K562 (cell line): ENCODE data around the gene SSU72. TPM values are rescaled to one million over a fixed set of nuclear protein-coding genes. Genes with fewer than 3 reads are reported as not detected.

Source experiments
- ATAC-seq: fragments of 200-7000 bp; cut with Tn5 transposase; 3 replicates; pipeline ENCODE4 v1.9.1; 2020; ENCODE audit warnings: moderate library complexity
- BruUV-seq: library from RNA; stranded (reverse); fragments of 400-500 nt; replicated peaks from 2 replicates; lab custom pipeline; 2021; lab: Mats Ljungman, UMichigan
- CTCF ChIA-PET: fragments of 300-600 bp; formaldehyde crosslinking; extraction: SDS; loops from one replicate; lab custom pipeline; 2021; ENCODE audit warnings: low intra/inter-chr PET ratio; lab: Yijun Ruan, JAX
- POLR2A ChIA-PET: fragments of 300-600, 350-650 bp; sonication (Branson Sonifier 250); formaldehyde crosslinking; extraction: SDS; loops from one replicate; lab custom pipeline; 2021; ENCODE audit warnings: antibody characterized with exemption, inconsistent platforms; lab: Yijun Ruan, JAX
- DNase-seq, 4 experiments: peaks; one replicate each; pipeline versions ENCODE4 v3.0.0 to v3.0.0-alpha.2; 2011 to 2018; ENCODE audit warnings: low spot score in 3 of 4, mixed read lengths in 3 of 4; ENCODE audit errors: extremely low read depth in 1 of 4
- FAIRE-seq: peaks from 2 replicates; lab custom pipeline; 2011; peaks lifted over from hg19 to GRCh38; lab: Jason Lieb, UNC
- H2AFZ ChIP-seq: 2 replicates; pipeline ENCODE4 v1.6.0; 2011; ENCODE audit warnings: low read depth, low read length, control low read depth, inconsistent platforms
- H3K27ac ChIP-seq: fragments of 200-600 bp; 3 replicates; pipeline ENCODE4 v1.8.0; 2011; ENCODE audit warnings: low read depth, mild to moderate bottlenecking, control low read depth, inconsistent platforms, low read length, moderate library complexity, mixed read lengths; ENCODE audit errors: extremely low read depth
- H3K27me3 ChIP-seq, 2 experiments: fragments of 300-600 bp in 1 of 2; 2 replicates in 1 of 2; 3 replicates in 1 of 2; pipeline versions ENCODE4 v1.6.0 to v1.8.0; 2011; ENCODE audit warnings: inconsistent platforms in 2 of 2, low read length in 2 of 2, mild to moderate bottlenecking in 1 of 2, mixed read lengths in 1 of 2, moderate library complexity in 1 of 2; ENCODE audit not compliant: control insufficient read depth in 2 of 2, insufficient read depth in 2 of 2
- H3K36me3 ChIP-seq: fragments of 300-600 bp; 3 replicates; pipeline ENCODE4 v1.8.0; 2011; ENCODE audit warnings: mild to moderate bottlenecking, low read length, inconsistent platforms; ENCODE audit not compliant: control insufficient read depth, insufficient read depth
- H3K4me1 ChIP-seq, 2 experiments: fragments of 200-600 bp in 1 of 2; replicated peaks in 1 of 2; 2 replicates in 1 of 2; 3 replicates in 1 of 2; pipeline versions ENCODE4 v1.5.1 to v1.8.0; 2011; ENCODE audit warnings: inconsistent platforms in 2 of 2, low read length in 2 of 2, mild to moderate bottlenecking in 1 of 2, mixed read lengths in 1 of 2, moderate library complexity in 1 of 2; ENCODE audit not compliant: control insufficient read depth in 2 of 2, insufficient read depth in 2 of 2
- H3K4me2 ChIP-seq: 2 replicates; pipeline ENCODE4 v1.6.1; 2011; ENCODE audit warnings: low read length, control low read depth, inconsistent platforms, mixed read lengths; ENCODE audit not compliant: insufficient read depth
- H3K4me3 ChIP-seq: fragments of 200-600 bp; sonication (generic), shearing (Covaris generic); 2 replicates; pipeline ENCODE4 v1.5.1; 2016; ENCODE audit warnings: control low read depth, inconsistent platforms
- H3K79me2 ChIP-seq: fragments of 200-600 bp; 3 replicates; pipeline ENCODE4 v1.8.0; 2011; ENCODE audit warnings: low read length, inconsistent platforms; ENCODE audit not compliant: control insufficient read depth, insufficient read depth
- H3K9ac ChIP-seq, 2 experiments: 2 replicates each; pipeline versions ENCODE4 v1.6.0 to v1.6.1; 2011; ENCODE audit warnings: low read depth in 2 of 2, low read length in 2 of 2, control low read depth in 1 of 2, inconsistent platforms in 1 of 2, mild to moderate bottlenecking in 1 of 2, mixed read lengths in 1 of 2; ENCODE audit not compliant: insufficient read depth in 1 of 2
- H3K9me1 ChIP-seq: one replicate; pipeline ENCODE4 v1.6.0; 2011; ENCODE audit warnings: inconsistent platforms, mild to moderate bottlenecking, low read length, moderate library complexity; ENCODE audit not compliant: control insufficient read depth, insufficient read depth
- H3K9me3 ChIP-seq: replicated peaks from 2 replicates; pipeline ENCODE4 v1.5.1; 2011; ENCODE audit warnings: low read depth, low read length, inconsistent platforms; ENCODE audit not compliant: control insufficient read depth, insufficient read depth
- H4K20me1 ChIP-seq: replicated peaks from 2 replicates; pipeline ENCODE4 v1.6.1; 2011; ENCODE audit warnings: low read length, inconsistent platforms, mixed read lengths; ENCODE audit not compliant: control insufficient read depth, insufficient read depth
- AFF4 ChIP-seq: sonication (generic); formaldehyde crosslinking; IDR thresholded peaks from 2 replicates; pipeline ENCODE4 v1.8.0; 2023; ENCODE audit warnings: mild to moderate bottlenecking, missing genetic modification reagents
- CREM ChIP-seq: IDR thresholded peaks from 2 replicates; pipeline ENCODE4 v1.6.1; 2014; ENCODE audit warnings: antibody characterized with exemption, low read depth
- GATAD2B ChIP-seq: fragments of 450-650 bp; IDR thresholded peaks from 2 replicates; pipeline ENCODE4 v1.6.1; 2017; ENCODE audit warnings: mild to moderate bottlenecking, borderline replicate concordance
- HNRNPL ChIP-seq: fragments of 200-400 bp; formaldehyde crosslinking; IDR thresholded peaks from 2 replicates; pipeline ENCODE4 v1.6.1; 2017; ENCODE audit warnings: low read depth, mild to moderate bottlenecking, low read length
- KAT7 ChIP-seq: sonication (generic); formaldehyde crosslinking; IDR thresholded peaks from 2 replicates; pipeline ENCODE4 v1.8.0; 2022; ENCODE audit warnings: missing genetic modification reagents, mild to moderate bottlenecking, borderline replicate concordance
- SAFB ChIP-seq: fragments of 200-400 bp; formaldehyde crosslinking; IDR thresholded peaks from 2 replicates; pipeline ENCODE4 v1.6.1; 2017; ENCODE audit warnings: low read depth, low read length, borderline replicate concordance
- ZNF143 ChIP-seq: sonication (generic); formaldehyde crosslinking; IDR thresholded peaks from 2 replicates; pipeline ENCODE4 v1.9.0; 2022; ENCODE audit warnings: mild to moderate bottlenecking, missing genetic modification reagents
- ZNF609 ChIP-seq: sonication (generic); formaldehyde crosslinking; IDR thresholded peaks from 2 replicates; pipeline ENCODE4 v1.8.1; 2023; ENCODE audit warnings: missing genetic modification reagents, mild to moderate bottlenecking, borderline replicate concordance
- ZNF740 ChIP-seq, 3 experiments: fragments of 200-800 bp in 1 of 3; sonication (Bioruptor generic) in 1 of 3; sonication (generic) in 1 of 3; formaldehyde crosslinking in 1 of 3; IDR thresholded peaks; 2 replicates each; pipeline versions ENCODE4 v1.6.1 to v1.8.0; 2016 to 2022; ENCODE audit warnings: mild to moderate bottlenecking in 2 of 3, missing compliant biosample characterization in 2 of 3, missing genetic modification characterization in 2 of 3, missing genetic modification reagents in 1 of 3
- WGBS: fragments of 100-300 bp; shearing (Covaris generic); methylation state at CpG from one replicate; pipeline ENCODE4 v1.1.6; 2016; ENCODE audit warnings: low coverage, mixed read lengths; ENCODE audit not compliant: insufficient coverage; ENCODE audit errors: missing lambda C conversion rate; 5-methylcytosine and 5-hydroxymethylcytosine counted together
- in situ Hi-C: fragments of 300-500 bp; cut with MboI; formaldehyde crosslinking; loops from 4 replicates; pipeline ENCODE4 v1.15.0; 2018; ENCODE audit warnings: inconsistent platforms, mixed read lengths
- intact Hi-C: fragments of 100-400 bp; cut with micrococcal nuclease; formaldehyde crosslinking; loops from 2 replicates; pipeline ENCODE4 v1.14.2; 2022
- polyA plus RNA-seq, 8 experiments: library from polyadenylated mRNA; depleted of rRNA in 4 of 8; stranded (reverse) in 5 of 8; unstranded in 3 of 8; fragments of >200 nt; fragmentation: Nextera tagmentation in 2 of 8; fragmentation: Illumina TruSeq in 1 of 8; extraction: Ambion mirVana in 2 of 8; extraction: Trizol in 1 of 8; gene quantifications; 2 replicates each; pipeline versions ENCODE4 v1.2.1 to v1.2.3, GENCODE V29; 2011 to 2014; ENCODE audit warnings: inconsistent platforms in 1 of 8, missing spikeins in 1 of 8
- total RNA-seq, 7 experiments: library from RNA; depleted of rRNA in 6 of 7; stranded (reverse); fragments of >200 nt in 6 of 7; fragmentation: Illumina TruSeq in 2 of 7; extraction: Trizol in 2 of 7; gene quantifications; 2 replicates each; pipeline versions ENCODE4 v1.2.1 to v1.2.3, GENCODE V29; 2011 to 2021; ENCODE audit warnings: low replicate concordance in 1 of 7

SSU72 gene
- total and polyA plus RNA-seq, 9 of the 15 experiments (the other 6 are each of a cell fraction or from before 2014, with no cell fraction given) = 70.8 to 201 (median 94.6) TPM

GRCh38 chr1:1616045-1616790 is 41.6 kb upstream of the SSU72 start:
- peak; percentile 6 for ATAC-seq
- WGBS = 8% methylated on average over 55 of the region's 80 CpGs
- Histone ChIP-seq H3K36me3 (peaks cover 9% of the 10 kb centered on the region; the same call in 2 of the 3 replicates), H2AFZ (peak overlapping the region; percentile 97), H3K4me1 (peaks cover 13 to 78% of the 10 kb centered on the region in 2 experiments; a peak in 4 of 5 replicates), H3K9ac (peak overlapping the region; percentile 99 to 100; a peak in 3 of 4 replicates), H3K4me2 (peak overlapping the region; percentile 94), H3K9me1 (no peaks in the 10 kb centered on the region), H3K4me3 (peak overlapping the region; percentile 87), H3K27me3 (no peaks in the 10 kb centered on the region), H3K79me2 (peaks cover 31% of the 10 kb centered on the region), H3K9me3 (no peaks in the 10 kb centered on the region), H3K27ac (peak overlapping the region; percentile 99), H4K20me1 (peaks cover 24% of the 10 kb centered on the region; the same call in 1 of the 2 replicates)
- in situ Hi-C loops (no loop called here), intact Hi-C loops (no loop called here)
- CTCF ChIA-PET = no interaction called here
- DNase-seq = peak; percentile 23 to 88 (median 76)
- FAIRE-seq = no peak
- POLR2A ChIA-PET = interaction anchor here (0.8 to 3.9 kb wide), 4 partner anchors 9 to 41 kb away, joined by 3 to 61 read pairs (median 8); partner anchors contain the start of gene FNDC10
- no TSS peak for BruUV-seq
- 0 out of 2 replicates have a peak, but pooled peaks have one; percentile 36 for TF ChIP-seq SAFB
- 0 out of 2 replicates have a peak, but pooled peaks have one; percentile 51 for TF ChIP-seq GATAD2B
- peak; percentile 94 for TF ChIP-seq AFF4 (CRISPR knock-in tag)
- TF ChIP-seq ZNF143 = 0 out of 2 replicates have a peak, but pooled peaks have one; percentile 45
- peak; percentile 47; the same call in 1 of the 2 replicates for TF ChIP-seq ZNF609 (CRISPR knock-in tag)
- TF ChIP-seq KAT7 (CRISPR knock-in tag) = peak; percentile 94; the same call in 1 of the 2 replicates
- TF ChIP-seq HNRNPL = peak; percentile 72
- peak; percentile 22; the same call in 1 of the 2 replicates for TF ChIP-seq CREM
- TF ChIP-seq ZNF740 (CRISPR knock-in tag; IDR thresholded peaks at IDR 0.05) = peak; percentile 80
- TF ChIP-seq ZNF740 (tag; IDR thresholded peaks at IDR 0.05) = no peak
